Measurements from ENCODE around the gene ZNF775. TPM values are rescaled to one million over a fixed set of nuclear protein-coding genes. Genes with fewer than 3 reads are reported as not detected.

The ZNF775 gene
- polyA plus RNA-seq, 1 donor (not counting 4 experiments of a cell fraction or from before 2014, with no cell fraction given), result 1.0 TPM

DNA sequence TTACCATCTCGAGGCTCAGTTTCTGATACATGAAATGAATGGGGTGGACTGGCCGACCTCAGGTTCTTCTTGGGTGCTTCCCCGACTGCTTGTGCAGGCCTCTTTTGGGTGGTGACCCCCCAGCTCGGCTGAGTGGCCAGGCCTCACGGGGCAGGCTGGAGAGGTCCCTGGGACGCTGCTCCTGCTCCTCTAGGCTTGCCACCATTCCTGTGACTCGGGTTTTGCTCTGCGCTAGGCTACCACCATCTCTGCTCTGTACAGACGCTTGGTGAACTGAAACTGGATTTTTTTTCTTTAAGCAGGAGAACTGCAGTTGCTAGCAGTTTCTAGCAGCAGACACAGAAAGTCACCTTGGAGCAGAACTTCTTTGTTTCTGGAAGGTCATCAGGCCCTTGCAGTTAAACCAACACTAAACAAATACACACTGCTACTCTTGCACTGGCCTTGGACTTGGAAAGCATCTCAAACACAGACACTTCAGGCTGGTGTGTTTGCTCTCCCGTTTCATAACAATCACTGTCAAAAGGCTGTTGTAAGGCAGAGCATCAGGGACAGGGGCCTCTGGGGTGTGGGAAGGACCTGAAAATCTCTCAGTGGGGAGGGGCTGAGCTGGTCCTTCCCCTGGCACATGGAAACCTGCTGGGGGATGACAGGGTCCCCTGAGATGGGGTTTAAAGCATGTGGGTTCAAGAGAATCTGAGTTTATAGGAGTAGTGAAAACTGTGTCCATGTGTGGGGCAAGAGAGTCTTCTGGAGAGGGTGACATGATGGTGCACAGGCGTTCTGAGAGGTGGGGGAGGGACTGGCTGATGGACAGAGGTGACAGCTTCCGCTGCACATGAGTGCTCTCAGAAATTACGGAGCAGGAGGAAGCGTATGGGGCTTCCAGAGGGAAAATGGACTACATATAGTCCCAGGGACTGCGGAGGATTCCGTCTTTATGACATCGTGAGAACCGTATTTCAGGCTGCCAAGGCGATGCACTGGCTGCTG, 36.3 kb downstream of the ZNF775 start:
- Histone ChIP-seq H3K79me2 (ENCODE audit: control insufficient read depth, insufficient read depth, low read length) (no peaks in the 10 kb centered on the region), H3K27me3 (ENCODE audit: control insufficient read depth, extremely low read depth, insufficient read depth, low read length) (no peaks in the 10 kb centered on the region), H3K27ac (ENCODE audit: control insufficient read depth, insufficient read depth, low read length) (no peak overlapping the region), H2AFZ (ENCODE audit: control insufficient read depth, low read length) (no peak overlapping the region), H3K4me2 (ENCODE audit: control insufficient read depth, extremely low read depth, insufficient read depth, low read depth, low read length) (no peak overlapping the region), H3K9me1 (ENCODE audit: control insufficient read depth, extremely low read depth, insufficient read depth, low read length) (no peaks in the 10 kb centered on the region), H4K20me1 (ENCODE audit: control insufficient read depth, extremely low read depth, insufficient read depth, low read length) (no peaks in the 10 kb centered on the region), H3K4me1 (ENCODE audit: control insufficient read depth, extremely low read depth, insufficient read depth, low read length) (peaks cover 9% of the 10 kb centered on the region), H3K4me3 (ENCODE audit: control insufficient read depth in 2 of 3, extremely low read depth in 1 of 3, insufficient read depth in 2 of 3, low read depth in 1 of 3, low read length in 3 of 3) (no peak overlapping the region), H3K36me3 (ENCODE audit: control insufficient read depth in 2 of 2, extremely low read depth in 1 of 2, insufficient read depth in 2 of 2, low read length in 2 of 2) (no peaks in the 10 kb centered on the region), H3K9ac (ENCODE audit: control insufficient read depth, extremely low read depth, insufficient read depth, low read length) (no peak overlapping the region), H3K9me3 (ENCODE audit: control insufficient read depth, low read depth, low read length) (no peaks in the 10 kb centered on the region)
- DNase-seq (ENCODE audit: low read depth, low spot score) (no peak), FAIRE-seq (no peak)
- no peak for TF ChIP-seq EZH2 (IDR thresholded peaks at IDR 0.05; ENCODE audit: low read length)
- TF ChIP-seq, protein P1, sequence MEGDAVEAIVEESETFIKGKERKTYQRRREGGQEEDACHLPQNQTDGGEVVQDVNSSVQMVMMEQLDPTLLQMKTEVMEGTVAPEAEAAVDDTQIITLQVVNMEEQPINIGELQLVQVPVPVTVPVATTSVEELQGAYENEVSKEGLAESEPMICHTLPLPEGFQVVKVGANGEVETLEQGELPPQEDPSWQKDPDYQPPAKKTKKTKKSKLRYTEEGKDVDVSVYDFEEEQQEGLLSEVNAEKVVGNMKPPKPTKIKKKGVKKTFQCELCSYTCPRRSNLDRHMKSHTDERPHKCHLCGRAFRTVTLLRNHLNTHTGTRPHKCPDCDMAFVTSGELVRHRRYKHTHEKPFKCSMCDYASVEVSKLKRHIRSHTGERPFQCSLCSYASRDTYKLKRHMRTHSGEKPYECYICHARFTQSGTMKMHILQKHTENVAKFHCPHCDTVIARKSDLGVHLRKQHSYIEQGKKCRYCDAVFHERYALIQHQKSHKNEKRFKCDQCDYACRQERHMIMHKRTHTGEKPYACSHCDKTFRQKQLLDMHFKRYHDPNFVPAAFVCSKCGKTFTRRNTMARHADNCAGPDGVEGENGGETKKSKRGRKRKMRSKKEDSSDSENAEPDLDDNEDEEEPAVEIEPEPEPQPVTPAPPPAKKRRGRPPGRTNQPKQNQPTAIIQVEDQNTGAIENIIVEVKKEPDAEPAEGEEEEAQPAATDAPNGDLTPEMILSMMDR (optimal IDR thresholded peaks at IDR 0.05 in 1 of 3, IDR thresholded peaks at IDR 0.05 in 1 of 3, conservative IDR thresholded peaks at IDR 0.05 in 1 of 3; ENCODE audit: extremely low read depth in 1 of 3, insufficient read depth in 2 of 3, low read length in 3 of 3), result no peak
- dilution Hi-C loops (cut with MboI; ENCODE audit: extremely low pct_ligation_motif_present, low sequenced_read_pairs), result no loop called here

DNA sequence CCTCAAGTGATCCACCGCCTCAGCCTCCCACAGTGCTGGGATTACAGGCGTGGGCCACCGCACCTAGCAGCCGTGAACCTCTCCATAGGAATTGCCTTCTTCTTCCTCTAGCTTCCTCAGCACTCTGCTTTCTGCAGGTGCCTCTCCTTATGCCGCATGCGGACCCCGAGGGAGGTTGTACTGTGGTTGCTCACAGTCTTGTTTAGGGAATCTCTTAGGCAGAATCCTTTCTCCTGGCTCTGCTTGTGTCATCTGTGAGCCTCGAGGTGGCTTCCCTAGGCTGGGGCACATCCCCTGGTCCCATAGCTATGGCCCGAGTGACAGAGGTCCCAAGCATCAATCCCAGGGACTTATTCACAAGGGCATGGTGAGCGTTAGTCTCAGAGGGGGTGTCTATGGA, 38.1 kb downstream of the ZNF775 start:
- Histone ChIP-seq H3K27me3 (ENCODE audit: control insufficient read depth, extremely low read depth, insufficient read depth, low read length) (no peaks in the 10 kb centered on the region), H3K9me3 (ENCODE audit: control insufficient read depth, low read depth, low read length) (no peaks in the 10 kb centered on the region), H3K4me1 (ENCODE audit: control insufficient read depth, extremely low read depth, insufficient read depth, low read length) (no peaks in the 10 kb centered on the region), H4K20me1 (ENCODE audit: control insufficient read depth, extremely low read depth, insufficient read depth, low read length) (no peaks in the 10 kb centered on the region), H3K36me3 (ENCODE audit: control insufficient read depth in 2 of 2, extremely low read depth in 1 of 2, insufficient read depth in 2 of 2, low read length in 2 of 2) (no peaks in the 10 kb centered on the region), H3K9me1 (ENCODE audit: control insufficient read depth, extremely low read depth, insufficient read depth, low read length) (no peaks in the 10 kb centered on the region), H3K9ac (ENCODE audit: control insufficient read depth, extremely low read depth, insufficient read depth, low read length) (no peak overlapping the region), H3K27ac (ENCODE audit: control insufficient read depth, insufficient read depth, low read length) (no peak overlapping the region), H3K4me2 (ENCODE audit: control insufficient read depth, extremely low read depth, insufficient read depth, low read depth, low read length) (no peak overlapping the region), H3K4me3 (ENCODE audit: control insufficient read depth in 2 of 3, extremely low read depth in 1 of 3, insufficient read depth in 2 of 3, low read depth in 1 of 3, low read length in 3 of 3) (no peak overlapping the region), H3K79me2 (ENCODE audit: control insufficient read depth, insufficient read depth, low read length) (no peaks in the 10 kb centered on the region), H2AFZ (ENCODE audit: control insufficient read depth, low read length) (no peak overlapping the region)
- no peak for FAIRE-seq
- dilution Hi-C loops (cut with MboI; ENCODE audit: extremely low pct_ligation_motif_present, low sequenced_read_pairs), result no loop called here
- TF ChIP-seq EZH2 (IDR thresholded peaks at IDR 0.05; ENCODE audit: low read length), result no peak
- TF ChIP-seq, protein P1 (optimal IDR thresholded peaks at IDR 0.05 in 1 of 3, IDR thresholded peaks at IDR 0.05 in 1 of 3, conservative IDR thresholded peaks at IDR 0.05 in 1 of 3; ENCODE audit: extremely low read depth in 1 of 3, insufficient read depth in 2 of 3, low read length in 3 of 3), result no peak
- DNase-seq (ENCODE audit: low read depth, low spot score), result no peak

Data from keratinocyte (primary cell).